Measurements from ENCODE around the gene PLSCR1.
"Not testable (repeated sequence)": the region's sequence is repeated elsewhere in the genome, so short reads cannot be mapped to it uniquely, and the experiment has no call there.

PLSCR1 gene

GRCh38 chr3:146511402-146512134, 32.8 kb downstream of the PLSCR1 start:
- no peak for DNase-seq

GRCh38 chr3:146507331-146508120, 36.9 kb downstream of the PLSCR1 start:
- DNase-seq: no peak

- DNase-seq: no peak
Measured at GRCh38 chr3:146505516-146505915, 38.9 kb downstream of the PLSCR1 start.

DNA sequence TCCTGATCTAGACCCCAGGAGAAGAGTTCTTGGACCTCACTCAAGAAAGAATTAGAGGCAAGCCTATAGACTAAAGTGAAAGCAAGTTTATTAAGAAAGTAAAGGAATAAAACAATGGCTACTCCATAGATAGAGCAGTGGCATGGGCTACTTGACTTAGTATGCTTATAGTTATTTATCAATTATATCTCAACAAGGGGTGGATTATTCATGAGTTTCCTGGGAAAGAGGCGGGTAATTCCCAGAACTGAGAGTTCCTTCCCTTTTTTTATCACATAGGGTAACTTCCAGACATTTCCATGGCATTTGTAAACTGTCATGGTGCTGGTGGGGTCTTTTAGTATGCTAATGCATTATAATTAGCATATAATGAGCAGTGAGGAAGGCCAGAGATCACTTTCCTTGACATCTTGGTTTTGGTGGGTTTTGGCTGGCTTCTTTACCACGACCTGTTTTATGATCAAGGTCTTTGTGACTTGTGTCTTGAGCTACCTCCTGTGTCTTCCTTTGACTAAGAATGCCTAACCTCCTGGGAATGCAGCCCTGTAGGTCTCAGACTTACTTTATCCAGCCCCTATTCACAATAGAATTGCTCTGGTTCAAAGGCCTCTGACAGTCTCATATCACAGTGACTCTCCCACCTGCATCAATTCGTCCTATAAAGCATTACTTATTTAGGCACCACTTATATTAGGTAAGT, 39.8 kb downstream of the PLSCR1 start:
- DNase-seq: no peak

- DNase-seq: no peak
Measured at GRCh38 chr3:146503461-146504202, 40.8 kb downstream of the PLSCR1 start.

DNA sequence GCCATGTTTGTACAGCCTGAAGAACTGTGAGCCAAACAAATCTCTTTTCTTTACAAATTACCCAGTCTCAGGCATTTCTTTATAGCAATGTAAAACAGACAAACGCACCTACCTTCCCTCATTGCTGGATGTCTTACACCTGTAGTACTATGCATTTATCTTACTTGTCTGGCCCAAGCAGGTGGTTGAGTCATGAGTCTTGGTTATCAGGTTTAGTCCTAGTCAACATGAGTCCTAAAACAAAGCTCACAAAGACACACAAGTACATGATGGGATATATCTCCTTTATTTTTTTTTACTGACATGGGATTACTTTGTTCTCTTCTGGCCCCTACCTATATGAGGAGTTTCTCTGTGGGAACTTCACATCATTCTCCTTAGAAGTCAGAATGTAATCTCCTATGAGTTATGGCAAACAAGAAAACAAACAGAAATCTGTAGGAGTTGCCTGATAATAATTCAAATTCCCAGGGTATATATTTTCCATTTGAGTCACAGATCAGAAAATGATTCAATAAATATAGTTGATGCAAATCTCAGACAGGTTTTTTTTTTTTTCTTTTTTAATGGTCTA, 41.4 kb downstream of the PLSCR1 start:
- no peak for DNase-seq

- no peak for DNase-seq
Measured at GRCh38 chr3:146501752-146502151, 42.7 kb downstream of the PLSCR1 start.

GRCh38 chr3:146499701-146500100, 44.7 kb downstream of the PLSCR1 start:
- DNase-seq: no peak

- no peak for DNase-seq
Measured at GRCh38 chr3:146498002-146498736, 46.2 kb downstream of the PLSCR1 start.

- not testable (repeated sequence) for DNase-seq
Measured at GRCh38 chr3:146497145-146497843, 47.1 kb downstream of the PLSCR1 start.

GRCh38 chr3:146496726-146497125, 47.7 kb downstream of the PLSCR1 start:
- no peak for DNase-seq

- no peak for DNase-seq
Measured at GRCh38 chr3:146496251-146496650, 48.2 kb downstream of the PLSCR1 start.

- DNase-seq: no peak
Measured at GRCh38 chr3:146493761-146494160, 50.6 kb downstream of the PLSCR1 start.

GRCh38 chr3:146493221-146493620, 51.2 kb downstream of the PLSCR1 start:
- no peak for DNase-seq

DNA sequence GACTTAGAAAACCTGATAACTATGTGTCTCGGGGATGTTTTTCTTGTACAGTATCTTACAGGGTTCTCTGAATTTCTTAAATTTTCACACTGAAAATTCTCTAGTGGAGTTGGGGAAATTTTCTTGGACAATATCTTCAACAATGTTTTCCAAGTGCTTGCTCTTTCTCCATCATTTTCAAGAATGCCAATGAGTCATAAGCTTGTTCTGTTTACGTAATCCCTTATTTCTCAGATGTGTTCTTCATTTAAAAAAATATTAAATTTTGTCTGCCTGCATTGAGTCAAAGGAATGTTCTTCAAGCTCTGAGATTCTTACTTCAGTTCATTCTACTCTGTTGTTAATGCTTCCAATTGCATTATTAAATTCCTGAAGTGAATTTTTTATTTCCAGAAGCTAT, 53.1 kb downstream of the PLSCR1 start:
- no peak for DNase-seq

DNA sequence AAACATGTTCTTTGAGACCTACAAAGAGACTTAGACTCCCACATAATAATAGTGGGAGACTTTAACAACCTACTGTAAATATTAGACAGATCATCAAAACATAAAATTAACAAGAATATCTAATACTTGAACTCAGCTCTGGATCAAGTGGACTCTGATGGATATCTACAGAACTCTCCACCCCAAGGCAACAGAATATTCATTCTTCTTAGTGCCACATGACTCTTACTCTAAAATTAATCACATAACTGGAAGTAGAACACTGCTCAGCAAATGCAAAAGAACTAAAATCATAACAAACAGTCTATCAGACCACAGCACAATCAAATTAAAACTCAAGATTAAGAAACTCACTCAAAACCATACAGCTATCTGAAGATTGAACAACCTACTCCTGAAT, 59.1 kb downstream of the PLSCR1 start:
- DNase-seq: no peak

- no peak for DNase-seq
Measured at GRCh38 chr3:146476094-146476740, 68.2 kb downstream of the PLSCR1 start.

- not testable (repeated sequence) for DNase-seq
Measured at GRCh38 chr3:146474976-146475375, 69.4 kb downstream of the PLSCR1 start.

DNA sequence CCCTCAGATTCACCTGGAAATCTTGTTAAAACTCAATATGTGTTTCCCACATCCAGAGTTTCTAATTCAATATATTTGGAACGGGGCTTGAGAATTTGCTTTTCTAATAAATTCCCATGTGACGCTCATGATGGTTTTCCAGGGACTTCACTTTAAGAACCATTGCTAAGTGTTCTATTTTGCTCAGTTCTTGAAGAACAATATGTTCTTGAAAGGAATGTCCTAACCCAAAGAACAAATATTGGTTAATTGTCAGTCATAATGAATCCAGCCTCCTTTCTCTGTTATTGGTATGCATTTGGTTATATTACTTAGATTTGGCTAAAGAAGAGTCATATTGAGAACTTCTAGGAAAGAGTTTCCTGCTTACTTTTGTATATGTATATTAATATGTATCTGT, 70.7 kb downstream of the PLSCR1 start:
- no peak for DNase-seq

- DNase-seq: no peak
Measured at GRCh38 chr3:146472611-146473010, 71.8 kb downstream of the PLSCR1 start.

DNA sequence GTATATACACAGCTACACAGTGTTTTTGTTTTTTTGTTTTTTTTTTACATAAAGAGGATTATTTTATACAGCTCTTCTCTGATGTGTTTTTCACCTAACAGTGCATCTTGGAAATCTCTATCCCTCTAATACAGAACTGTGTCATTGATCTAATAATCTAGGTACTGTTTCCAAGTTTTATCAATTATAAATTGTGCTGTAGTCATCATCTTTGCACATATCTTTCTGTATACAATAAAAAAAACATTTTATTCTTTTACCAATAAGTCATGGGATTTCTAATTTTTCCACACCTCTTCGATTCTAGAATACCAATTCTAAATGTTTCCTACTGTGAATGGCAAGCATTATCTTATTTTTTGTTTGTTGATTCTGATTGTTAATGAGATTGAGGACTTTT, 73.4 kb downstream of the PLSCR1 start:
- no peak for DNase-seq
